Measurements from ENCODE around the gene FAM83E. TPM values are rescaled to one million over a fixed set of nuclear protein-coding genes. Genes with fewer than 3 reads are reported as not detected.

The FAM83E gene
- total and polyA plus RNA-seq, 2 of the 8 experiments (the other 6 are each of a cell fraction or from before 2014, with no cell fraction given) = 1.8 to 5.3 TPM

DNA sequence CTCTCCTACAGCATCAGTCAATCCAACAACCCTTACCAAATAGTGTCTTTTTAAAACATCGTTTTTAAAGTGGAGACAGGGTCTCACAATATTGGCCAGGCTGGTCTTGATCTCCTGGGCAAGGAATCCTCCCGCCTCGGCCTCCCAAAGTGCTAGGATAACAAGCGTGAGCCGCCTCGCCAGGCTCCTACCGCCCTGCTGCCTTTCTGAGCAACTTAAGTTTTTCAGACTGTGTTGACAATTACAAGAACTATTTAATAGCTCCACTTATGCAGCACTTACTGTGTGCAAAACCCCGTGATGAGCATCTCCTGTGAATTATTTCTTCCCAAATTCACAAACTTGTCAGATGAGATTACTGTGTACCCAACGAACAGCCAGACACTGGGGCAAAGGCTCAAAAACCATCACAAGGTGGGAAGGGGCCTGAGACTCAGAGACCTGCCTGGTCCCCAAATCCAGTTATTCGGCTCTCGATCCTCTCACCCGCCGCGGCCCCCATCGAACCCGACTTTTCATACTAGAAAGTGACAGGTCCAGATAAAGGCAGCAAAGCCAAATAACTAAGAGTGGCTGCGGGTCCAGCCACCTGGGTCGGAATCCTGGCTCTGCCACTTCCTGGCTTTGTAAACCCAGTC, 3.5 kb upstream of the FAM83E start:
- H3K23ac ChIP-seq (ENCODE audit: insufficient read length) = no peak overlapping the region
- peak overlapping the region; percentile 64 to 84 for H3K4me2 ChIP-seq (ENCODE audit: insufficient read depth in 1 of 2, low read depth in 2 of 2, low read length in 2 of 2)
- no peak for FAIRE-seq
- peak overlapping the region; percentile 78 for H4K5ac ChIP-seq (ENCODE audit: insufficient read length, low read depth, low read length)
- peaks cover 25 to 38% of the 10 kb centered on the region in 2 experiments for H4K20me1 ChIP-seq (replicated peaks in 1 of 2; ENCODE audit: control insufficient read depth in 1 of 2, insufficient read depth in 2 of 2, low read length in 2 of 2)
- no peak overlapping the region; the same call in 1 of the 2 replicates for H3K18ac ChIP-seq (ENCODE audit: extremely low read depth, low read length)
- WGBS, 2 experiments (ENCODE audit: extremely low coverage in 1 of 2, insufficient coverage in 1 of 2, insufficient read length in 1 of 2, insufficient replicate concordance in 2 of 2, low coverage in 1 of 2, low lambda C conversion rate in 2 of 2, missing lambda C conversion rate in 1 of 2) = 1% methylated on average over 18 of the region's 18 CpGs; no CpG with 5 or more reads in 1 of the 2 experiments
- H4K91ac ChIP-seq (replicated peaks; ENCODE audit: insufficient read length, low read length) = peak overlapping the region; percentile 82
- DNase-seq (ENCODE audit: low read depth in 1 of 2, low spot score in 2 of 2) = no peak
- peak overlapping the region; percentile 87 for H2BK5ac ChIP-seq (ENCODE audit: low read depth, low read length)
- peaks cover 4% of the 10 kb centered on the region; the same call in 1 of the 2 replicates for H3K79me1 ChIP-seq (ENCODE audit: low read depth, low read length)
- H3K9me3 ChIP-seq (ENCODE audit: insufficient read depth in 2 of 2, low read depth in 1 of 2, low read length in 1 of 2) = no peaks in the 10 kb centered on the region
- peak overlapping the region; percentile 94 to 100 (median 96) for H3K9ac ChIP-seq (replicated peaks in 1 of 4; ENCODE audit: extremely low read depth in 1 of 4, low read depth in 3 of 4, low read length in 3 of 4)
- no peak overlapping the region for H2AFZ ChIP-seq (ENCODE audit: low read length)
- peak overlapping the region; percentile 87 for H3K27ac ChIP-seq (ENCODE audit: low read depth, low read length)
- H3K4me1 ChIP-seq (replicated peaks in 1 of 4; ENCODE audit: control insufficient read depth in 3 of 4, insufficient read depth in 4 of 4, low read length in 3 of 4) = peaks cover 3 to 45% (median 36%) of the 10 kb centered on the region in 4 experiments
- CTCF ChIA-PET (ENCODE audit: partially characterized antibody) = interaction anchor here (0.8 to 7.2 kb wide), 5 partner anchors 9 to 164 kb away, joined by 3 to 37 read pairs (median 4); no protein-coding TSS in a partner anchor
- peaks cover 17 to 32% (median 21%) of the 10 kb centered on the region in 4 experiments for H3K36me3 ChIP-seq (ENCODE audit: control insufficient read depth in 2 of 4, insufficient read depth in 4 of 4, low read length in 3 of 4)
- no peak overlapping the region for H3K14ac ChIP-seq (ENCODE audit: insufficient read length)
- H3K23me2 ChIP-seq (ENCODE audit: low read depth, low read length) = peaks cover 4% of the 10 kb centered on the region; the same call in 1 of the 2 replicates
- peak overlapping the region; percentile 33 for H3K56ac ChIP-seq (replicated peaks; ENCODE audit: insufficient read length, low read depth, low read length)
- peak overlapping the region; percentile 83 to 97 (median 94) for H3K4me3 ChIP-seq (ENCODE audit: extremely low read depth in 1 of 4, insufficient read depth in 2 of 4, low read depth in 3 of 4, low read length in 4 of 4)
- H4K8ac ChIP-seq (ENCODE audit: extremely low read depth, insufficient read depth, low read length) = peak overlapping the region; percentile 97; the same call in 1 of the 2 replicates
- peaks cover 20 to 31% of the 10 kb centered on the region in 2 experiments for H3K79me2 ChIP-seq (ENCODE audit: control insufficient read depth in 1 of 2, insufficient read depth in 2 of 2, low read length in 2 of 2)
- no peaks in the 10 kb centered on the region for H3K27me3 ChIP-seq (replicated peaks in 1 of 4; ENCODE audit: control insufficient read depth in 3 of 4, extremely low read depth in 1 of 4, insufficient read depth in 3 of 4, low read length in 3 of 4)
- no peak overlapping the region; the same call in 1 of the 2 replicates for H2BK12ac ChIP-seq (ENCODE audit: low read depth, low read length)
- H2AK5ac ChIP-seq (ENCODE audit: low read depth, low read length) = 0 out of 2 replicates have a peak overlapping the region, but pooled peaks have one; percentile 57
- H2BK120ac ChIP-seq (replicated peaks; ENCODE audit: low read depth, low read length) = no peak overlapping the region
- H3K4ac ChIP-seq (replicated peaks; ENCODE audit: insufficient read length, low read depth, low read length) = peak overlapping the region; percentile 80
- no peak overlapping the region for H2BK20ac ChIP-seq (ENCODE audit: low read length)
- no peak overlapping the region for H2BK15ac ChIP-seq (ENCODE audit: low read length)
- POLR2A ChIA-PET (ENCODE audit: partially characterized antibody) = interaction anchor here (1.0 to 30.9 kb wide), 15 partner anchors 5 to 263 kb away, joined by 3 to 788 read pairs (median 5); partner anchors contain the start of genes CA11, DBP, FAM83E and FUT2
- no peak for TF ChIP-seq FOSL1 (IDR thresholded peaks at IDR 0.05; ENCODE audit: insufficient read depth, low read depth, low read length)
- no peak for TF ChIP-seq TBP (IDR thresholded peaks at IDR 0.05; ENCODE audit: low read depth, low read length)
- no peak for TF ChIP-seq CBX5 (IDR thresholded peaks at IDR 0.05; ENCODE audit: low read depth, low read length)
- peak; percentile 75 for TF ChIP-seq SAP30 (IDR thresholded peaks at IDR 0.05; ENCODE audit: insufficient read depth, insufficient replicate concordance, low read length)
- TF ChIP-seq RAD21 (IDR thresholded peaks at IDR 0.05 in 1 of 2, conservative IDR thresholded peaks at IDR 0.05 in 1 of 2; ENCODE audit: low read depth in 2 of 2, low read length in 2 of 2) = no peak
- TF ChIP-seq SIN3A (conservative IDR thresholded peaks at IDR 0.05 in 1 of 2, IDR thresholded peaks at IDR 0.05 in 1 of 2; ENCODE audit: low read depth in 1 of 2, low read length in 2 of 2) = no peak
- peak in 1 of 2 experiments; percentile 5; a peak in 1 of 3 replicates for TF ChIP-seq POLR2A (IDR thresholded peaks at IDR 0.05; ENCODE audit: control extremely low read depth in 1 of 2, low read depth in 2 of 2, low read length in 2 of 2)
- TF ChIP-seq, protein P1, sequence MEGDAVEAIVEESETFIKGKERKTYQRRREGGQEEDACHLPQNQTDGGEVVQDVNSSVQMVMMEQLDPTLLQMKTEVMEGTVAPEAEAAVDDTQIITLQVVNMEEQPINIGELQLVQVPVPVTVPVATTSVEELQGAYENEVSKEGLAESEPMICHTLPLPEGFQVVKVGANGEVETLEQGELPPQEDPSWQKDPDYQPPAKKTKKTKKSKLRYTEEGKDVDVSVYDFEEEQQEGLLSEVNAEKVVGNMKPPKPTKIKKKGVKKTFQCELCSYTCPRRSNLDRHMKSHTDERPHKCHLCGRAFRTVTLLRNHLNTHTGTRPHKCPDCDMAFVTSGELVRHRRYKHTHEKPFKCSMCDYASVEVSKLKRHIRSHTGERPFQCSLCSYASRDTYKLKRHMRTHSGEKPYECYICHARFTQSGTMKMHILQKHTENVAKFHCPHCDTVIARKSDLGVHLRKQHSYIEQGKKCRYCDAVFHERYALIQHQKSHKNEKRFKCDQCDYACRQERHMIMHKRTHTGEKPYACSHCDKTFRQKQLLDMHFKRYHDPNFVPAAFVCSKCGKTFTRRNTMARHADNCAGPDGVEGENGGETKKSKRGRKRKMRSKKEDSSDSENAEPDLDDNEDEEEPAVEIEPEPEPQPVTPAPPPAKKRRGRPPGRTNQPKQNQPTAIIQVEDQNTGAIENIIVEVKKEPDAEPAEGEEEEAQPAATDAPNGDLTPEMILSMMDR (IDR thresholded peaks at IDR 0.05; ENCODE audit: control extremely low read depth in 1 of 3, insufficient read depth in 1 of 3, low read depth in 1 of 3, low read length in 3 of 3) = no peak
